B cell (primary cell): ENCODE measurements around the gene MAMDC4. TPM values are rescaled to one million over a fixed set of nuclear protein-coding genes. Genes with fewer than 3 reads are reported as not detected.

Experiments
- ATAC-seq: fragments of 200-7000 bp; cut with Tn5 transposase; one replicate; pipeline ENCODE4 v1.10.0; 2021; ENCODE audit warnings: low read depth, mild to moderate bottlenecking, moderate number of reproducible peaks, moderate library complexity
- CTCF ChIA-PET: fragments of 350-600 bp; sonication (Branson Sonifier 250); formaldehyde crosslinking; loops from one replicate; lab custom pipeline; 2021; ENCODE audit warnings: antibody characterized with exemption, inconsistent platforms; lab: Charles Lee
- POLR2A ChIA-PET: fragments of 350-600 bp; sonication (Branson Sonifier 250); formaldehyde crosslinking; loops from one replicate; lab custom pipeline; 2021; ENCODE audit warnings: antibody characterized with exemption; lab: Charles Lee
- DNase-seq: peaks from one replicate; pipeline ENCODE4 v3.0.0; 2013
- H2AFZ ChIP-seq: 2 replicates; pipeline ENCODE4 v1.6.1; 2012; ENCODE audit warnings: mild to moderate bottlenecking, low read depth, low read length; ENCODE audit not compliant: insufficient read depth, poor library complexity, severe bottlenecking
- H3K27ac ChIP-seq, 2 donors: 1 replicate in 1 of 2; 2 replicates in 1 of 2; pipeline ENCODE4 v1.5.1; 2012 to 2013; ENCODE audit warnings: low read length in 2 of 2, mild to moderate bottlenecking in 2 of 2, moderate library complexity in 1 of 2
- H3K27me3 ChIP-seq, 4 experiments: fragments of 200-600 bp in 1 of 4; sonication (generic) in 1 of 4; replicated peaks in 1 of 4; 1 replicate in 2 of 4; 2 replicates in 2 of 4; pipeline versions ENCODE4 v1.6.1 to v1.7.0; 2013 to 2016; ENCODE audit warnings: low read length in 3 of 4, mild to moderate bottlenecking in 2 of 4, mixed read lengths in 1 of 4, moderate library complexity in 1 of 4; ENCODE audit not compliant: insufficient read depth in 4 of 4, control insufficient read depth in 3 of 4; ENCODE audit errors: control extremely low read depth in 1 of 4
- H3K36me3 ChIP-seq, 2 experiments: replicated peaks in 1 of 2; 1 replicate in 1 of 2; 2 replicates in 1 of 2; pipeline versions ENCODE4 v1.6.1 to v1.7.1; 2013; ENCODE audit warnings: low read length in 1 of 2; ENCODE audit not compliant: insufficient read depth in 2 of 2, control insufficient read depth in 1 of 2; ENCODE audit errors: control extremely low read depth in 1 of 2, extremely low read depth in 1 of 2
- H3K4me1 ChIP-seq, 2 donors: fragments of 200-600 bp in 1 of 2; sonication (generic) in 1 of 2; 1 replicate in 1 of 2; 2 replicates in 1 of 2; pipeline versions ENCODE4 v1.5.1 to v1.6.1; 2013 to 2017; ENCODE audit warnings: low read length in 2 of 2; ENCODE audit not compliant: control insufficient read depth in 2 of 2, insufficient read depth in 2 of 2
- H3K4me2 ChIP-seq: replicated peaks from 2 replicates; pipeline ENCODE3; 2012; ENCODE audit warnings: mild to moderate bottlenecking, low read depth, low read length; ENCODE audit not compliant: poor library complexity, severe bottlenecking
- H3K4me3 ChIP-seq, 5 experiments: fragments of 200-600 bp in 1 of 5; sonication (generic) in 1 of 5; 1 replicate in 3 of 5; 2 replicates in 2 of 5; pipeline versions ENCODE4 v1.5.1 to v1.7.0; 2011 to 2016; ENCODE audit warnings: low read length in 4 of 5, mild to moderate bottlenecking in 4 of 5, low read depth in 2 of 5, control low read depth in 1 of 5, moderate library complexity in 1 of 5; ENCODE audit not compliant: insufficient read depth in 1 of 5; ENCODE audit errors: control extremely low read depth in 1 of 5, extremely low read depth in 1 of 5
- H3K79me2 ChIP-seq: fragments of 200-600 bp; sonication (generic); one replicate; pipeline ENCODE4 v1.6.0; 2016; ENCODE audit warnings: low read length; ENCODE audit not compliant: control insufficient read depth, insufficient read depth
- H3K9ac ChIP-seq: fragments of 200-600 bp; sonication (generic); 2 replicates; pipeline ENCODE4 v1.6.1; 2017; ENCODE audit warnings: mild to moderate bottlenecking, low read length, moderate library complexity
- H3K9me3 ChIP-seq, 3 donors: one replicate each; pipeline versions ENCODE4 v1.6.1 to v1.7.1; 2013; ENCODE audit warnings: low read length in 2 of 3; ENCODE audit not compliant: control insufficient read depth in 2 of 3, insufficient read depth in 1 of 3; ENCODE audit errors: control extremely low read depth in 1 of 3
- H4K20me1 ChIP-seq: 2 replicates; pipeline ENCODE4 v1.6.0; 2012; ENCODE audit warnings: mild to moderate bottlenecking, low read length; ENCODE audit not compliant: insufficient read depth, control insufficient read depth, poor library complexity, severe bottlenecking
- H3K27ac Mint-ChIP-seq: one replicate; pipeline ENCODE4 v1.8.0; 2021; ENCODE audit warnings: mixed read lengths
- H3K27me3 Mint-ChIP-seq: one replicate; pipeline ENCODE4 v1.8.0; 2021; ENCODE audit warnings: mixed read lengths
- H3K4me1 Mint-ChIP-seq: one replicate; pipeline ENCODE4 v1.8.0; 2021; ENCODE audit warnings: mixed read lengths
- H3K4me3 Mint-ChIP-seq: one replicate; pipeline ENCODE4 v1.8.0; 2021; ENCODE audit warnings: mixed read lengths
- H3K9me3 Mint-ChIP-seq: one replicate; pipeline ENCODE4 v1.8.0; 2022; ENCODE audit warnings: mixed read lengths; ENCODE audit not compliant: insufficient read depth
- EZH2 ChIP-seq: IDR thresholded peaks from 2 replicates; pipeline ENCODE4 v1.6.1; 2012; ENCODE audit warnings: borderline replicate concordance, low read depth, mild to moderate bottlenecking, moderate library complexity, low read length; ENCODE audit not compliant: insufficient read depth, poor library complexity, severe bottlenecking
- WGBS: methylation state at CpG from one replicate; pipeline ENCODE4 v1.1.5; 2013; ENCODE audit warnings: missing lambda C conversion rate; ENCODE audit not compliant: insufficient coverage; 5-methylcytosine and 5-hydroxymethylcytosine counted together
- intact Hi-C: fragments of 100-400 bp; cut with micrococcal nuclease; formaldehyde crosslinking; loops from one replicate; pipeline ENCODE4 v1.10.0; 2022
- polyA plus RNA-seq: library from polyadenylated mRNA; depleted of rRNA; stranded (reverse); fragments of >200 nt; gene quantifications from 2 replicates; pipeline ENCODE4 v1.2.3, GENCODE V29; 2012
- total RNA-seq, 2 donors: library from RNA; stranded (reverse); fragments of 120-200 nt in 1 of 2; gene quantifications; 1 replicate in 1 of 2; 2 replicates in 1 of 2; pipeline versions ENCODE4 v1.2.3 to v1.2.4, GENCODE V29; 2013 to 2022
- TF ChIP-seq, protein P1 (sequence below): fragments of 200-600 bp; IDR thresholded peaks from one replicate; pipeline ENCODE4 v1.8.0; 2022; ENCODE audit warnings: antibody characterized with exemption, mild to moderate bottlenecking

The MAMDC4 gene
- total and polyA plus RNA-seq, 2 donors (not counting 1 experiment from before 2014, with no cell fraction given), result 5.4 to 6.8 TPM

- intact Hi-C loops, result no loop called here
- no peaks in the 10 kb centered on the region for H3K9me3 Mint-ChIP-seq
- no peak overlapping the region for H3K27ac Mint-ChIP-seq
- WGBS, result 97% methylated on average over 10 of the region's 14 CpGs
- Histone ChIP-seq H3K4me3 (no peak overlapping the region), H3K36me3 (peaks cover 2 to 58% of the 10 kb centered on the region in 2 experiments), H3K9ac (no peak overlapping the region), H2AFZ (no peak overlapping the region), H3K9me3 (no peaks in the 10 kb centered on the region), H3K27ac (no peak overlapping the region), H4K20me1 (peaks cover 8% of the 10 kb centered on the region), H3K79me2 (no peaks in the 10 kb centered on the region), H3K4me2 (no peak overlapping the region), H3K27me3 (no peaks in the 10 kb centered on the region), H3K4me1 (no peaks in the 10 kb centered on the region)
- ChIA-PET POLR2A (no interaction called here), CTCF (interaction anchor here (0.5 to 1.0 kb wide), 2 partner anchors 16 to 96 kb away, joined by 4 read pairs; no protein-coding TSS in a partner anchor)
- ATAC-seq (no peak), DNase-seq (no peak)
- no peaks in the 10 kb centered on the region for H3K27me3 Mint-ChIP-seq
- H3K4me3 Mint-ChIP-seq, result no peak overlapping the region
- no peaks in the 10 kb centered on the region for H3K4me1 Mint-ChIP-seq
- no peak for TF ChIP-seq EZH2
- TF ChIP-seq, protein P1, sequence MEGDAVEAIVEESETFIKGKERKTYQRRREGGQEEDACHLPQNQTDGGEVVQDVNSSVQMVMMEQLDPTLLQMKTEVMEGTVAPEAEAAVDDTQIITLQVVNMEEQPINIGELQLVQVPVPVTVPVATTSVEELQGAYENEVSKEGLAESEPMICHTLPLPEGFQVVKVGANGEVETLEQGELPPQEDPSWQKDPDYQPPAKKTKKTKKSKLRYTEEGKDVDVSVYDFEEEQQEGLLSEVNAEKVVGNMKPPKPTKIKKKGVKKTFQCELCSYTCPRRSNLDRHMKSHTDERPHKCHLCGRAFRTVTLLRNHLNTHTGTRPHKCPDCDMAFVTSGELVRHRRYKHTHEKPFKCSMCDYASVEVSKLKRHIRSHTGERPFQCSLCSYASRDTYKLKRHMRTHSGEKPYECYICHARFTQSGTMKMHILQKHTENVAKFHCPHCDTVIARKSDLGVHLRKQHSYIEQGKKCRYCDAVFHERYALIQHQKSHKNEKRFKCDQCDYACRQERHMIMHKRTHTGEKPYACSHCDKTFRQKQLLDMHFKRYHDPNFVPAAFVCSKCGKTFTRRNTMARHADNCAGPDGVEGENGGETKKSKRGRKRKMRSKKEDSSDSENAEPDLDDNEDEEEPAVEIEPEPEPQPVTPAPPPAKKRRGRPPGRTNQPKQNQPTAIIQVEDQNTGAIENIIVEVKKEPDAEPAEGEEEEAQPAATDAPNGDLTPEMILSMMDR, result no peak
Observed at GRCh38 chr9:136827794-136828473, 24.2 kb upstream of the MAMDC4 start.

DNA sequence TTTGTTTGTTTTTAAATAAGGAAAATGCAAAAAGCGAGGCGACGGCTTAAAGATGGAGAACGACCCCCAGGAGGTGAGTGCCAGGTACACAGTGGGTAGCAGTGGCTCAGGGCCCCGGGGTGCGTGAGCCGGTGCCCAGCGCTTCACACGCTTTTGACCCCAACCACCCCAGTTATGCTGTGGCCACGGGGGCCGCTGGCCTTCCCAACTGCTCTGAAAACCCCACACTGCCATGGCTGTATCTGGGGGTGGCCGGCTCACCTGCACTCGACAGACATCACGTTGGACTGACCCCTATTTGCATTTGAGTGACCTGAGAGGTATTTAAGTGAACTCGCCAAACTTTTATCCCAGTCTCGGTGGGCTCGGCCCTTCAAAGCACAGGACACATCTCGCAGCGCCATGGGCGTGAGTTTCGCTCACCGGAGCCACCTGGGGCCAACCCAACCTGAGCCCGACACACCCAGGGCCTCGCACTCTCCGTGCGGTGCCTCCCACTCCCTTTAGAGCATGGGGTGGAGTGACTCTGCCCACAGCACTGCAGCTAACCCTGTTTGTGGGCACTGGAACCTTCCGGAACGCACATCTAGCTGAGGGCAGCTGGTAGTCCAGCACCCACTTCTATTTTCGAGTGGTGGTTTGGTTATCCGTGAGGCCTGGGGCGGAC lies 23.5 kb upstream of the MAMDC4 start:
- ATAC-seq (no peak), DNase-seq (no peak)
- Histone ChIP-seq H3K9ac (no peak overlapping the region), H3K4me3 (no peak overlapping the region), H3K4me1 (no peaks in the 10 kb centered on the region), H2AFZ (no peak overlapping the region), H4K20me1 (peaks cover 2% of the 10 kb centered on the region), H3K36me3 (peaks cover 2 to 54% of the 10 kb centered on the region in 2 experiments), H3K4me2 (no peak overlapping the region), H3K27me3 (no peaks in the 10 kb centered on the region), H3K9me3 (no peaks in the 10 kb centered on the region), H3K27ac (no peak overlapping the region), H3K79me2 (no peaks in the 10 kb centered on the region)
- no peak overlapping the region for H3K27ac Mint-ChIP-seq
- no peaks in the 10 kb centered on the region for H3K9me3 Mint-ChIP-seq
- H3K4me3 Mint-ChIP-seq, result no peak overlapping the region
- TF ChIP-seq, protein P1, result no peak
- no peaks in the 10 kb centered on the region for H3K27me3 Mint-ChIP-seq
- POLR2A ChIA-PET, result no interaction called here
- 98% methylated on average over 31 of the region's 31 CpGs for WGBS
- intact Hi-C loops, result no loop called here
- no peaks in the 10 kb centered on the region for H3K4me1 Mint-ChIP-seq
- CTCF ChIA-PET, result no interaction called here
